Measurements from ENCODE around the gene OR11L1. TPM values are rescaled to one million over a fixed set of nuclear protein-coding genes. Genes with fewer than 3 reads are reported as not detected.

OR11L1 gene
- total RNA-seq, 1 donor from 2014 or later, result not detected

GRCh38 chr1:247833601-247834000 is 8.1 kb downstream of the OR11L1 start:
- no peak for TF ChIP-seq CTCF (IDR thresholded peaks at IDR 0.05; ENCODE audit: unreplicated experiment)
- H3K27ac Mint-ChIP-seq, result no peak overlapping the region
- no peaks in the 10 kb centered on the region for H3K4me1 Mint-ChIP-seq
- peaks cover 19% of the 10 kb centered on the region for H3K9me3 Mint-ChIP-seq
- no peaks in the 10 kb centered on the region for H3K36me3 Mint-ChIP-seq
- no peaks in the 10 kb centered on the region for H3K27me3 Mint-ChIP-seq (ENCODE audit: low read depth)
- no peak overlapping the region for H3K4me3 Mint-ChIP-seq
- DNase-seq (ENCODE audit: low spot score in 2 of 2, unreplicated experiment in 2 of 2), result no peak

- H3K27ac Mint-ChIP-seq, result no peak overlapping the region
- no peaks in the 10 kb centered on the region for H3K36me3 Mint-ChIP-seq
- DNase-seq (ENCODE audit: low spot score in 2 of 2, unreplicated experiment in 2 of 2), result no peak
- no peak overlapping the region for H3K4me3 Mint-ChIP-seq
- peaks cover 9% of the 10 kb centered on the region for H3K9me3 Mint-ChIP-seq
- H3K27me3 Mint-ChIP-seq (ENCODE audit: low read depth), result no peaks in the 10 kb centered on the region
- no peak for TF ChIP-seq CTCF (IDR thresholded peaks at IDR 0.05; ENCODE audit: unreplicated experiment)
- H3K4me1 Mint-ChIP-seq, result no peaks in the 10 kb centered on the region
Measured at GRCh38 chr1:247829656-247830055, 12.0 kb downstream of the OR11L1 start.

GRCh38 chr1:247825362-247825761 is 16.3 kb downstream of the OR11L1 start:
- peaks cover 12% of the 10 kb centered on the region for H3K9me3 Mint-ChIP-seq

GRCh38 chr1:247824023-247824422 is 17.7 kb downstream of the OR11L1 start, which contains the start of gene OR14A16:
Gene OR14A16 (minus strand): TSS chr1:247824119. CDS start chr1:247815729, 8,390 bp downstream.
- Mint-ChIP-seq H3K4me3 (no peak within 1 kb of the TSS), H3K27ac (no peak within 1 kb of the TSS), H3K36me3 (no peaks in the 10 kb centered on the region), H3K27me3 (ENCODE audit: low read depth) (no peaks in the 10 kb centered on the region), H3K4me1 (no peaks in the 10 kb centered on the region), H3K9me3 (peaks cover 8% of the 10 kb centered on the region)
- DNase-seq (ENCODE audit: low spot score in 2 of 2, unreplicated experiment in 2 of 2), result no peak
- TF ChIP-seq CTCF (IDR thresholded peaks at IDR 0.05; ENCODE audit: unreplicated experiment), result no peak

More at GRCh38 chr1:247825362-247825761, 16.3 kb downstream of the OR11L1 start:
- Mint-ChIP-seq H3K4me3 (no peak overlapping the region), H3K36me3 (no peaks in the 10 kb centered on the region), H3K27ac (no peak overlapping the region), H3K27me3 (ENCODE audit: low read depth) (no peaks in the 10 kb centered on the region), H3K4me1 (no peaks in the 10 kb centered on the region)
- no peak for TF ChIP-seq CTCF (IDR thresholded peaks at IDR 0.05; ENCODE audit: unreplicated experiment)
- no peak for DNase-seq (ENCODE audit: low spot score in 2 of 2, unreplicated experiment in 2 of 2)

- no peak overlapping the region for H3K4me3 Mint-ChIP-seq
- no peaks in the 10 kb centered on the region for H3K36me3 Mint-ChIP-seq
- TF ChIP-seq CTCF (IDR thresholded peaks at IDR 0.05; ENCODE audit: unreplicated experiment), result no peak
- no peaks in the 10 kb centered on the region for H3K4me1 Mint-ChIP-seq
- peaks cover 9% of the 10 kb centered on the region for H3K9me3 Mint-ChIP-seq
- H3K27ac Mint-ChIP-seq, result no peak overlapping the region
- H3K27me3 Mint-ChIP-seq (ENCODE audit: low read depth), result no peaks in the 10 kb centered on the region
- DNase-seq (ENCODE audit: low spot score in 2 of 2, unreplicated experiment in 2 of 2), result no peak
Measured at GRCh38 chr1:247822060-247822459, 19.6 kb downstream of the OR11L1 start.

GRCh38 chr1:247812637-247813036 is 29.1 kb downstream of the OR11L1 start:
- Mint-ChIP-seq H3K27me3 (ENCODE audit: low read depth) (no peaks in the 10 kb centered on the region), H3K4me3 (no peak overlapping the region), H3K27ac (no peak overlapping the region), H3K4me1 (no peaks in the 10 kb centered on the region), H3K9me3 (peaks cover 27% of the 10 kb centered on the region), H3K36me3 (no peaks in the 10 kb centered on the region)
- DNase-seq (ENCODE audit: low spot score in 2 of 2, unreplicated experiment in 2 of 2), result no peak
- TF ChIP-seq CTCF (IDR thresholded peaks at IDR 0.05; ENCODE audit: unreplicated experiment), result no peak
